ENCODE measurements around the gene COIL.

COIL gene

DNA sequence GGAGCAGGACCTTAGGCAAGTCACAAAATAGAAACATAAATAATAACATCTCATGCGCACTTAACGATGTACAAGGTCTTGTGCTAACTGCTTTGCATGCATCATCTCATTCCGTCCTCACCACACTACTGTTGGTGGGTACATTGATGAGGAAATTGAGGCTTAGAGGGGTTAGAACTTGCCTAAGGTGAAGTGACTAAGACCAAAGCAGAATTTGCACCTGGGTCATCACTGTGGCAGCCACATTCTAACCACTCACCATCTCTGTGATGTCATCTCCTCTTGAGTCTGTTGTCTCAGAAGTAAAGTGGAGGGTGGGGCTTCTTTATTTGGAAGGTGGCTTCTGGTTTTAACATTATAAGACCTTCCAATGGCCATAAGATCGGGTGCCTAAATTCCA is 26.6 kb downstream of the COIL start:
- H3K36me3 Mint-ChIP-seq: peaks cover 24% of the 10 kb centered on the region
- no peaks in the 10 kb centered on the region for H3K9me3 Mint-ChIP-seq
- no peaks in the 10 kb centered on the region for H3K4me1 Mint-ChIP-seq
- no peak overlapping the region for H3K4me3 Mint-ChIP-seq
- no peaks in the 10 kb centered on the region for H3K27me3 Mint-ChIP-seq
- no peak for ATAC-seq (ENCODE audit: low read depth)
- DNase-seq (ENCODE audit: low spot score in 2 of 2): no peak
- H3K27ac Mint-ChIP-seq: no peak overlapping the region

DNA sequence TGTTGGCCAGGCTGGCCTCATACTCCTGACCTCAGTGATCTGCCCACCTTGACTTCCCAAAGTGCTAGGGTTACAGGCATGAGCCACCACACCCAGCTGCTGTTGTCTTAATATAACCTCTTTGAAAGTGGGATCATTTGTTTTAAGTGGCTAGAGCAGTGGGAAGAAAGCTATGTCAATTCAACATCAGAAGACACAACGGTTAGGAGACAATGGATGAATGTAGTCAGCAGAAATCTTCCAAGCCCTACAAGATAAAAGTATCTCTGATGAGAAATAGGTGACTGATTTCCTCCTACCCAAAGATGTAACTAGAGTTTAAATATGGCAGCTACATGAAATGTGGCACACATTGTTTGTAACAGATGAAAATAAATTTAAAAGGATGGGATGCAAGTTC is 27.0 kb downstream of the COIL start:
- Mint-ChIP-seq H3K4me1 (no peaks in the 10 kb centered on the region), H3K9me3 (no peaks in the 10 kb centered on the region), H3K36me3 (peaks cover 24% of the 10 kb centered on the region), H3K4me3 (no peak overlapping the region), H3K27me3 (no peaks in the 10 kb centered on the region), H3K27ac (no peak overlapping the region)
- no peak for DNase-seq (ENCODE audit: low spot score in 2 of 2)
- no peak for ATAC-seq (ENCODE audit: low read depth)

DNA sequence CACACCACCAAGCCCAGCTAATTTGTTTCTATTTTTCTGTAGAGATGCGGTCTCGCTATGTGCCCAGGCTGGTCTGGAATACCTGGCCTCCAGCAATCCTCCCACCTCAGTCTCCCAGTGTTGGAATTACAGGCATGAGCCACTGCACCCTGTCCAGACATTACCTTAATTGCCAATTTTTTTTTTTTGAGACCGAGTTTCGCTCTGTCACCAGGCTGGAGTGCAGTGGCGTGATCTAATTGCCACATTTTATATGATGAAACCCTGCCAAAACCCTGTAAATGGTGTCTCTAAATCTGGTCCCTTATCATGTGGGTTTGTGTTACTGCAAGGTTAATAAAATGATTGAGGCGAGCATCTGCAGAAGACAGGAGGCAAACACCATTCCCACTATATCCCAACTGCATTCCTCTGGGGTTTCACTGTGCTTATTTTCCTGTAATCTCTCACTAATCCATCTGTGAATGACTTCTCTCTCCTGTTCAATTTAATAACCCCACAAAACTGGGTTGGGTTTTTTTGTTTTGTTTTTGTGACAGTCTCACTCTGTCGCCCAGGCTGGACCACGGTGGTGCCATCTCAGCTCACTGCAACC is 27.6 kb downstream of the COIL start:
- DNase-seq (ENCODE audit: low spot score in 2 of 2) (no peak), ATAC-seq (ENCODE audit: low read depth) (no peak)
- no peaks in the 10 kb centered on the region for H3K27me3 Mint-ChIP-seq
- no peak overlapping the region for H3K4me3 Mint-ChIP-seq
- no peaks in the 10 kb centered on the region for H3K4me1 Mint-ChIP-seq
- no peaks in the 10 kb centered on the region for H3K9me3 Mint-ChIP-seq
- H3K36me3 Mint-ChIP-seq: peaks cover 22% of the 10 kb centered on the region
- H3K27ac Mint-ChIP-seq: no peak overlapping the region

DNA sequence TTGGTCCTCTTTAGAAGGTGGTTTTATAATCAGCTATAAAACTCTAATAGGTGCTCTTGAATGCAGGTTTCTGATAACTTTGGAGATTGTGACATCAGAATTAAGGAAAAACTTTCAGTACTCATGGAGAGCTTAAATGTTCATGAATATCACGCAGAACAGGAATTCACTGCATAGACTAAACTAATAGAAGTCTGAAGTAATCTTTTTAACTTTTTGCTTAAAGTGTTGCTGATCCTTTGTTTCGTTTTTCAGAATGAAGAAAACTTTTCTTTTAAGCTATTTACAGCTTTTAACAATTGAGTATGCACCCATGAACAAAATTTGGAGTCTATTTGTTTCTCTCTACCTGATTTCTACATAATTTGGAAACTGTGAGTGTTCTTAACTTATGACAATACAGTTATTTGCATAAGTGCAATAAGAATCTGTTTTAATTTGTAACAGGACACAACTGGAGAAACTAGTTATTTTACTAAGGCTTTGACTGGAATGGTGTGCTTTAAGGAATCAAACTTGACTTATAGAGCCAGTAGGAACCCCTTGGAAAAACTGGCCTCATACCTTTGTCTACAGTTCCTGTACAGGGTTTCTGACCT is 30.0 kb downstream of the COIL start:
- peaks cover 9% of the 10 kb centered on the region for H3K36me3 Mint-ChIP-seq
- ATAC-seq (ENCODE audit: low read depth) (no peak), DNase-seq (ENCODE audit: low spot score in 2 of 2) (no peak)
- H3K27me3 Mint-ChIP-seq: no peaks in the 10 kb centered on the region
- H3K9me3 Mint-ChIP-seq: no peaks in the 10 kb centered on the region
- H3K4me1 Mint-ChIP-seq: no peaks in the 10 kb centered on the region
- no peak overlapping the region for H3K27ac Mint-ChIP-seq
- H3K4me3 Mint-ChIP-seq: no peak overlapping the region

DNA sequence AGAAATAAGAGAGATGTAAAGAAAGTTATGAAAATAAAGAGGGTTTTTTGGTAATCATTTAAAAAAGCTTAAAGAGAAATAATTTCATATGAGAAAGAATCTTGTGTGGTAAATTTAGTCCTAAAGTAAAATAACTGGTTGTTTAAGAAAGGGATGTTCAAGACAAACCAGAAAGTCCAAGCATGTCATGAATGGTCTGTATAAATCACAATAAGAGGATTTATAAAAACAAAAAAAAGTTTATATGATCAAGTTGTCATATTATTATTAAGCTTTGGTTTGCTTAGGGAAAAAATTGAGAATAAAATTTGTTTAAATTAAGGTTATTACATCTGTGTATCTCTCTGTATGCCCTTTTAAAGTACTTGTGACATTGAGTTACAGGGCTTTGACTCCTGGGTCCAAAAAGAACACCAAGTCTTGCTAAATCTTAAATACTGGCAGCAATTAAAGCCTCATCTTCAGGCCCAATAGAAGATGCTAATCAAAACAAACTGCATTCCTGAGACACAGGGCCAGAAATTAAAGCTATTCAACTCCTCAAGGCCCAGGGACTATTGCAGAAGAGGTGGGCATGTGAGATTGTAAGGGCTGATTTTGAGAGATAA is 31.4 kb downstream of the COIL start:
- Mint-ChIP-seq H3K9me3 (no peaks in the 10 kb centered on the region), H3K27me3 (no peaks in the 10 kb centered on the region), H3K36me3 (peaks cover 7% of the 10 kb centered on the region), H3K27ac (no peak overlapping the region), H3K4me3 (no peak overlapping the region), H3K4me1 (no peaks in the 10 kb centered on the region)
- ATAC-seq (ENCODE audit: low read depth) (no peak), DNase-seq (ENCODE audit: low spot score in 2 of 2) (no peak)

DNA sequence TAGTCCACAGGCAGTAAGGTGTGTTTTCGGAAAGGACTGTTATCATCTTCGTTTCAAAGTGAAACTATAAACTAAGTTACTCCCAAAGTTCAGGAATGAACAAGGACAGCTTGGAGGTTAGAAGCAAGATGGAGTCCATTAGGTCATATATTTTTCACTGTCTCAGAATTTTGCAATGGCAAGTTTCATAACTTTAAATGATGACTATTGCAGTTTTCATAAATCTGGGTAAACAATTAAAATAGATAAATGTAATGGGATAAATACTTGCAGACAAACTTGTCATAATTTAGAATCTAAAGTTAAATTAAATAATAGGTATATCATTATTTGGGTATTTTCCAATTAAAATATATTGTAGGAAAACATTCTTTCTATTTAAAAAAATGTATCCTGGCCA is 32.3 kb downstream of the COIL start:
- Mint-ChIP-seq H3K36me3 (peaks cover 3% of the 10 kb centered on the region), H3K27me3 (no peaks in the 10 kb centered on the region), H3K27ac (no peak overlapping the region), H3K4me1 (no peaks in the 10 kb centered on the region), H3K4me3 (no peak overlapping the region), H3K9me3 (no peaks in the 10 kb centered on the region)
- DNase-seq (ENCODE audit: low spot score in 2 of 2): no peak
- no peak for ATAC-seq (ENCODE audit: low read depth)

DNA sequence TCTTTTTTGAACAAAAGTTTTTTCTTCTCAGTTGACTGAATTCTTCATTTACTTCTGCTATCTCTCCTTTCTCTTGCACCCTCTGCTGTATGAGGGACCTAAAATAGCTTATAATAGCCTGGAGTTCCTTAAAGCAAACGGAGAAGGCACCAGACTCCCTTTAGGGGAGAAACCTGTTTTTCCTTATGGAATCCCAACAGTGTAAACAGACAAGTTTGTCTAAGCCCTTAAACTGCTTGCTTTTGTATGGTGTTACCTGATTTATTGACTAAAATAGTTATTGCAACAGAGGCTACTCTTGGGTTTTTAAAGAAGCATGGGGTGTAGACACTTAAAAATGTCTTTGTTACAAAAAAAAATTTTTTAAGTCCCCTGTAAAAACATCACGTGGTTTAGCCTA is 34.1 kb downstream of the COIL start:
- Mint-ChIP-seq H3K27me3 (no peaks in the 10 kb centered on the region), H3K4me1 (no peaks in the 10 kb centered on the region), H3K4me3 (no peak overlapping the region)

DNA sequence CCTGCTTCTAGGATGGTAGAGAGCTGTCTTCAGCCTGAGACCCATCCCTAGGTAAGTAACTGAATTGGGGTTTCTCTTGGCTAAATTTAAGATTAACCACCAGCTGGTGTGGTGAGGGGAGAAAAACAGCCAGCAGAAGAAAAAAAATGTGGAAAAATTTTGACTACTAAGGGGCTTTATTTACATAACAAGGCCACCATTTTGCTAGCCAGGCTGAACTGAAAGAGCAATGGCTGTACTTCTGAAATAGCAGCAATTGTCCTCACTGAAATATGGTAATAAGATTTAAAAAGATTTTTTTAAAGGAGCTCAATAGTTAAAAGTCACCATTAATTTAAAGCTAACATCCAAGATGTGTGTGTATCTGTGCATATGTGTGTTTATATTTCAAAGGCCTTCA is 34.6 kb downstream of the COIL start:
- Mint-ChIP-seq H3K9me3 (no peaks in the 10 kb centered on the region), H3K27ac (no peak overlapping the region), H3K36me3 (no peaks in the 10 kb centered on the region), H3K27me3 (no peaks in the 10 kb centered on the region), H3K4me1 (no peaks in the 10 kb centered on the region), H3K4me3 (no peak overlapping the region)
- ATAC-seq (ENCODE audit: low read depth) (no peak), DNase-seq (ENCODE audit: low spot score in 2 of 2) (no peak)

More for the DNA sequence above, 34.1 kb downstream of the COIL start:
- ATAC-seq (ENCODE audit: low read depth) (no peak), DNase-seq (ENCODE audit: low spot score in 2 of 2) (no peak)
- Mint-ChIP-seq H3K36me3 (no peaks in the 10 kb centered on the region), H3K9me3 (no peaks in the 10 kb centered on the region), H3K27ac (no peak overlapping the region)

DNA sequence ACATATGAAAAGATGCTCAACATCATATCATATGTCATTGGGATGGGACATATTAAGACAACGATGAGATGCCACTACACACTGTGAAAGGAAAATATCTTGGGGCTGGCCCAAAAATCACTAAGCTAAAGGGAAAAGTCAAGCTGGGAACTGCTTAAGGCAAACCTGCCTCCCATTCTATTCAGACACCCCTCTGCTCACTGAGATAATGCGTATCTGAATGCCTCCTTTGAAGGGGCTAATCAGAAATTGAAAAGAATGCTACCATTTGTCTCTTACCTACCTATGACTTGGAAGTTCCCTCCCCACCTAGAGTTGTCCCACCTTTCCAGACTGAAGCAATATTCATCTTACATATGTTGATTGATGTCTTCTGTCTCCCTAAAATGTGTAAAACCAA is 35.8 kb downstream of the COIL start:
- no peaks in the 10 kb centered on the region for H3K4me1 Mint-ChIP-seq
- no peaks in the 10 kb centered on the region for H3K36me3 Mint-ChIP-seq
- H3K9me3 Mint-ChIP-seq: no peaks in the 10 kb centered on the region
- ATAC-seq (ENCODE audit: low read depth): no peak
- H3K27me3 Mint-ChIP-seq: no peaks in the 10 kb centered on the region
- DNase-seq (ENCODE audit: low spot score in 2 of 2): no peak
- H3K27ac Mint-ChIP-seq: no peak overlapping the region
- H3K4me3 Mint-ChIP-seq: no peak overlapping the region

DNA sequence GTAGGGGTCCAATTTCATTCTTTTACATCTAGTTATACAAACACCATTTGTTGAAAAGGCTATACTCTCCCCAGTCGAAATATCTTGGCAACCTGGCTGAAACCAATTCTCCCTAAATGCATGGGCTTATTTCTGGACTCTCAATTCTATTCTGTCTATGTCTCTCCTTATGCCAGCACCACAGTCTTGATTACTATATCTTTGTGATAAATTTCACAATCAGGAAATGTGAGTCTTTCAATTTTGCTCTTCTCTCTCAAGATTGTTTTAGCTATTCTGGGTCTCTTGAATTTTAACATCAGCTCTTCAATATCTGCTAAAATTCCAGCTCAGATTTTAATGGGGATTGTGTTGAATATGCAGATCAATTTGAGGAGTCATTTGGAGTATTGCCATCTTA is 41.1 kb downstream of the COIL start:
- H3K4me1 Mint-ChIP-seq: peaks cover 8% of the 10 kb centered on the region
- H3K27me3 Mint-ChIP-seq: no peaks in the 10 kb centered on the region
- ATAC-seq (ENCODE audit: low read depth): no peak
- peaks cover 4% of the 10 kb centered on the region for H3K9me3 Mint-ChIP-seq
- H3K36me3 Mint-ChIP-seq: no peaks in the 10 kb centered on the region
- no peak overlapping the region for H3K4me3 Mint-ChIP-seq
- no peak overlapping the region for H3K27ac Mint-ChIP-seq
- DNase-seq (ENCODE audit: low spot score in 2 of 2): no peak

DNA sequence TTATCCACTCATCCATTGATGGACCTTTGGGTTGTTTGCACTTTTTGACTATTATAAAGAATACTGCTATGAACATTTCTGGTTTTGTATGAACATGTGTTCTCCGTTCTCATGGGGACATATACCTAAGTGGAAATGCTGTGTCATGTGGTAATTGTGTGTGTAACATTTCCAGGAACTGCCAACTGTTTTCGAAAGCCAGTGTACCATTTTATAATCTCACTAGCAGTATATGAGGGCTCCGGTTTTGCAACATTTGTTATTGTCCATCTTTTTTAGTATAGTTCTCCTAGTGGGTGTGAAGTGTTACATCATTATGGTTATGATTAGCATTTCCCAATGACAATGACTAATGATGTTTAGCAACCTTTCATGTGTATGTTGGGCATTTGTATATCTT is 41.9 kb downstream of the COIL start:
- Mint-ChIP-seq H3K27ac (no peak overlapping the region), H3K4me3 (no peak overlapping the region), H3K9me3 (peaks cover 4% of the 10 kb centered on the region), H3K27me3 (no peaks in the 10 kb centered on the region), H3K4me1 (peaks cover 12% of the 10 kb centered on the region), H3K36me3 (no peaks in the 10 kb centered on the region)
- ATAC-seq (ENCODE audit: low read depth): no peak
- DNase-seq (ENCODE audit: low spot score in 2 of 2): no peak

DNA sequence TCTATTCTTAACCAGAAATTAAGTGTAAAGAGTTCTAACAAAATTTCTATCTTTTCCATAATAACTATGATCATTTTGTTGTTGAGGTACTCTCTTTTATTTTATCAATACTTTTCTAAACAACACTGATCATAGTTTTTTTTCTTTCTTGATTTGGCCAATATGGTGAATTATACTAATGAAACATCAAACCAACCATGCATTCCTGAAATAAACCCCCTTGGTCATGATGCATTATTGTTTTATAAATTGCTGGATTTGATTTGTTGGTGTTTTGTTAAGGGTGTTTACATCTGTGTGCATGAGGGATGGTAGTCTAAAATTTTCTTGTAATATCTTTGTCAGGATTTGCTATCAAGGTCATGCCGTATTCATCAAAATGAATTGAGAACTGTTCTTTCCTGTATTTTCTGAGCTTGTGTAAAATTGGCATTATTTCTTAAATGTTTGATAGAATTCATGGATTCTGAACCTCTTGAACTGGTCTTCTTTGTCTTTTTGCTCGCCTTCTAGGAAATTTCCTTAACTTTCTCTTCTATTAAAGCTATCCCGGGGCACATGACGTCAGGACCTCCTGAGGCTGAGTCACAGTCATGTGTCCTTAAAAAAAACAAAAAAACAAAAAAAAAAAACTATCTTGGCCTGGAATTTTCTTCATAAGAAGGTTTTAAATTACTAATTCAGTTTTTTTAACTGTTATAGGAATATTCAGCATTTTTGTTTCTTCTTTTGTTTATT is 43.1 kb downstream of the COIL start:
- Mint-ChIP-seq H3K27me3 (no peaks in the 10 kb centered on the region), H3K9me3 (peaks cover 4% of the 10 kb centered on the region), H3K27ac (no peak overlapping the region), H3K4me1 (peaks cover 12% of the 10 kb centered on the region), H3K4me3 (no peak overlapping the region), H3K36me3 (no peaks in the 10 kb centered on the region)
- ATAC-seq (ENCODE audit: low read depth) (no peak), DNase-seq (ENCODE audit: low spot score in 2 of 2) (no peak)

DNA sequence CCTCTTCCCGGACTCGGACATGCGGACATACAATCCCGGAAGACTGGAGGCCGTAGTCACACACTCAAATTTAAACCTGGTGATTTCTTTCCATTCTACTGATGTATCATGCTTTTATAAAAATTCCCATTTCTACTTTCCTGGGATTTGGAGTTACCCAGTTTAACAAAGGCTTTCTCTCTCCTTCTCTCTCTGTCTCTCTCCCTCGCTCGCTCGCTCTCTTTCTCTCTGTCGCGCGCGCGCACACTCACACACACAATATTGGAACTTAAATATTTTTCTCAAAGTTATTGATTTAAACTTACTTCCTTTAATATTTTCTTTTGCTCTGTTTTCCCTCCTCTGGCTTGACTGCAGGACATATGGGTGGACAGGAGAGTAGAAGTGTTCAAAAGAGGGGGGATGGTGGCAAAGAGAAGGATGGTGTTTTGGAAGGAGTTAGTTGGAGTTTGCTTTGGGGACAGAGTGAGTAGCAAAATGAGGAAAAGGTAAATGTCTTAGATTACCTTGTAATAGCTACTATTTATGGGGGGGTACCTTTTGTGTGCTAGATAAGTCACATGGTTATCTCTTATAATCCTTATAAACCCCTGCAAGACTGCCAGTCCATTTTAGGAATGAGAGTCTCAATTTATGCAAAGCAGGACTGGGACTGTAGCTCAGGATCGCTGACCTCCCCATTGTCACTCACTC is 46.1 kb downstream of the COIL start:
- Mint-ChIP-seq H3K36me3 (no peaks in the 10 kb centered on the region), H3K9me3 (peaks cover 4% of the 10 kb centered on the region), H3K27ac (peak overlapping the region; percentile 73), H3K4me1 (peaks cover 33% of the 10 kb centered on the region), H3K27me3 (no peaks in the 10 kb centered on the region), H3K4me3 (peak overlapping the region; percentile 86)
- ATAC-seq (ENCODE audit: low read depth) (no peak), DNase-seq (ENCODE audit: low spot score in 2 of 2) (no peak)

All from memory B cell (primary cell).